ENCODE data around the gene C14orf93. TPM values are rescaled to one million over a fixed set of nuclear protein-coding genes. Genes with fewer than 3 reads are reported as not detected.

C14orf93 gene
- total RNA-seq, 1 donor from 2014 or later = 12.1 TPM

DNA sequence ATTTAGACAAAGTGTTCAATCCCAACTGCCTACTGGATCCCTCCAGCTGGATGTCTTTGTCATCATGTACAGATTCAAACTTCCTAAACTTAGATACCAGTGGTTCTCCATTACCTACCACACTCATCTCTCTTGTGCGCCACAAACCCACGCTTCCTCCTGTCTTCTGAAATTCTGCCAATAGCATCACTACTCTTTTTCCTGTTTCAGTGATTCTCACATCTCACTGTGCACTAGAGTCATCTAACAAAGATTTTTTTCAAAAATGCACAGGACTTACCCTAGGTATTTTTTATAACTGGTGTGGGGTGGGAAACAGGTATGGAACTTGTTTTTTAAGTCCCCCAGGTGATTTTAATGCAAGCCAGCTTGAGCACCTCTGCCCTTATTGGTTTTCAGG lies 18.9 kb upstream of the C14orf93 start:
- H3K9me3 Mint-ChIP-seq (ENCODE audit: unreplicated experiment) = peaks cover 22% of the 10 kb centered on the region
- H3K4me1 Mint-ChIP-seq (ENCODE audit: low read depth, unreplicated experiment) = peaks cover 40% of the 10 kb centered on the region
- H3K4me3 Mint-ChIP-seq (ENCODE audit: unreplicated experiment) = peak overlapping the region; percentile 9
- H3K27ac Mint-ChIP-seq (ENCODE audit: unreplicated experiment) = peak overlapping the region; percentile 60
- peaks cover 7% of the 10 kb centered on the region for H3K27me3 Mint-ChIP-seq (ENCODE audit: unreplicated experiment)
- TF ChIP-seq, protein P1, sequence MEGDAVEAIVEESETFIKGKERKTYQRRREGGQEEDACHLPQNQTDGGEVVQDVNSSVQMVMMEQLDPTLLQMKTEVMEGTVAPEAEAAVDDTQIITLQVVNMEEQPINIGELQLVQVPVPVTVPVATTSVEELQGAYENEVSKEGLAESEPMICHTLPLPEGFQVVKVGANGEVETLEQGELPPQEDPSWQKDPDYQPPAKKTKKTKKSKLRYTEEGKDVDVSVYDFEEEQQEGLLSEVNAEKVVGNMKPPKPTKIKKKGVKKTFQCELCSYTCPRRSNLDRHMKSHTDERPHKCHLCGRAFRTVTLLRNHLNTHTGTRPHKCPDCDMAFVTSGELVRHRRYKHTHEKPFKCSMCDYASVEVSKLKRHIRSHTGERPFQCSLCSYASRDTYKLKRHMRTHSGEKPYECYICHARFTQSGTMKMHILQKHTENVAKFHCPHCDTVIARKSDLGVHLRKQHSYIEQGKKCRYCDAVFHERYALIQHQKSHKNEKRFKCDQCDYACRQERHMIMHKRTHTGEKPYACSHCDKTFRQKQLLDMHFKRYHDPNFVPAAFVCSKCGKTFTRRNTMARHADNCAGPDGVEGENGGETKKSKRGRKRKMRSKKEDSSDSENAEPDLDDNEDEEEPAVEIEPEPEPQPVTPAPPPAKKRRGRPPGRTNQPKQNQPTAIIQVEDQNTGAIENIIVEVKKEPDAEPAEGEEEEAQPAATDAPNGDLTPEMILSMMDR (IDR thresholded peaks at IDR 0.05; ENCODE audit: partially characterized antibody, unreplicated experiment) = no peak
- peaks cover 7% of the 10 kb centered on the region for H3K36me3 Mint-ChIP-seq (ENCODE audit: unreplicated experiment)
- DNase-seq = no peak

- peak; percentile 43 for DNase-seq
- Mint-ChIP-seq H3K36me3 (ENCODE audit: unreplicated experiment) (no peaks in the 10 kb centered on the region), H3K4me3 (ENCODE audit: unreplicated experiment) (peak overlapping the region; percentile 84), H3K27me3 (ENCODE audit: unreplicated experiment) (peaks cover 7% of the 10 kb centered on the region), H3K27ac (ENCODE audit: unreplicated experiment) (peak overlapping the region; percentile 100), H3K4me1 (ENCODE audit: low read depth, unreplicated experiment) (peaks cover 61% of the 10 kb centered on the region), H3K9me3 (ENCODE audit: unreplicated experiment) (peaks cover 22% of the 10 kb centered on the region)
- TF ChIP-seq, protein P1 (IDR thresholded peaks at IDR 0.05; ENCODE audit: partially characterized antibody, unreplicated experiment) = no peak
Measured at GRCh38 chr14:23025151-23025814, 15.3 kb upstream of the C14orf93 start.

GRCh38 chr14:23024612-23025075 lies 14.7 kb upstream of the C14orf93 start:
- peaks cover 61% of the 10 kb centered on the region for H3K4me1 Mint-ChIP-seq (ENCODE audit: low read depth, unreplicated experiment)
- peak; percentile 56 for DNase-seq
- H3K9me3 Mint-ChIP-seq (ENCODE audit: unreplicated experiment) = peaks cover 22% of the 10 kb centered on the region
- H3K36me3 Mint-ChIP-seq (ENCODE audit: unreplicated experiment) = no peaks in the 10 kb centered on the region
- TF ChIP-seq, protein P1 (IDR thresholded peaks at IDR 0.05; ENCODE audit: partially characterized antibody, unreplicated experiment) = no peak
- H3K27ac Mint-ChIP-seq (ENCODE audit: unreplicated experiment) = peak overlapping the region; percentile 100
- H3K27me3 Mint-ChIP-seq (ENCODE audit: unreplicated experiment) = peaks cover 7% of the 10 kb centered on the region
- peak overlapping the region; percentile 84 for H3K4me3 Mint-ChIP-seq (ENCODE audit: unreplicated experiment)

- H3K27ac Mint-ChIP-seq (ENCODE audit: unreplicated experiment) = peak overlapping the region; percentile 100
- DNase-seq = no peak
- H3K27me3 Mint-ChIP-seq (ENCODE audit: unreplicated experiment) = peaks cover 7% of the 10 kb centered on the region
- H3K4me1 Mint-ChIP-seq (ENCODE audit: low read depth, unreplicated experiment) = peaks cover 58% of the 10 kb centered on the region
- peak overlapping the region; percentile 84 for H3K4me3 Mint-ChIP-seq (ENCODE audit: unreplicated experiment)
- peaks cover 20% of the 10 kb centered on the region for H3K9me3 Mint-ChIP-seq (ENCODE audit: unreplicated experiment)
- H3K36me3 Mint-ChIP-seq (ENCODE audit: unreplicated experiment) = no peaks in the 10 kb centered on the region
- TF ChIP-seq, protein P1 (IDR thresholded peaks at IDR 0.05; ENCODE audit: partially characterized antibody, unreplicated experiment) = no peak
Measured at GRCh38 chr14:23023795-23024152, 13.8 kb upstream of the C14orf93 start.

- H3K27me3 Mint-ChIP-seq (ENCODE audit: unreplicated experiment) = peaks cover 7% of the 10 kb centered on the region
- H3K4me3 Mint-ChIP-seq (ENCODE audit: unreplicated experiment) = peak overlapping the region; percentile 84
- DNase-seq = no peak
- H3K4me1 Mint-ChIP-seq (ENCODE audit: low read depth, unreplicated experiment) = peaks cover 55% of the 10 kb centered on the region
- H3K36me3 Mint-ChIP-seq (ENCODE audit: unreplicated experiment) = no peaks in the 10 kb centered on the region
- peaks cover 20% of the 10 kb centered on the region for H3K9me3 Mint-ChIP-seq (ENCODE audit: unreplicated experiment)
- H3K27ac Mint-ChIP-seq (ENCODE audit: unreplicated experiment) = peak overlapping the region; percentile 100
- TF ChIP-seq, protein P1 (IDR thresholded peaks at IDR 0.05; ENCODE audit: partially characterized antibody, unreplicated experiment) = no peak
Measured at GRCh38 chr14:23023022-23023794, 13.3 kb upstream of the C14orf93 start.
